Breast epithelium (tissue), 4 donors: ENCODE measurements around the gene ACP7. TPM values are rescaled to one million over a fixed set of nuclear protein-coding genes. Genes with fewer than 3 reads are reported as not detected.
A peak's percentile ranks its signal among the peaks of the same experiment; 100 is the strongest.

Experiments used
- DNase-seq, 2 donors: peaks; one replicate each; pipeline ENCODE4 v3.0.0-alpha.2; 2019; ENCODE audit warnings: low spot score in 2 of 2
- H3K27ac ChIP-seq, 2 donors: fragments of 200-600 bp; sonication (generic) in 1 of 2; one replicate each; pipeline ENCODE4 v1.5.1; 2016 to 2019; ENCODE audit warnings: mild to moderate bottlenecking in 1 of 2
- H3K27me3 ChIP-seq, 2 donors: fragments of 200-600 bp; sonication (generic) in 1 of 2; one replicate each; pipeline versions ENCODE4 v1.5.1 to v1.6.0; 2017 to 2019; ENCODE audit warnings: control low read depth in 1 of 2, mild to moderate bottlenecking in 1 of 2
- H3K36me3 ChIP-seq: fragments of 200-600 bp; one replicate; pipeline ENCODE4 v1.5.1; 2019
- H3K4me1 ChIP-seq, 2 donors: fragments of 200-600 bp; sonication (generic); one replicate each; pipeline ENCODE4 v1.5.1; 2016 to 2019; ENCODE audit warnings: control low read depth in 1 of 2
- H3K4me3 ChIP-seq, 3 donors: fragments of 200-600 bp; sonication (generic); 1 replicate in 2 of 3; 2 replicates in 1 of 3; pipeline ENCODE4 v1.5.1; 2016 to 2019; ENCODE audit warnings: mild to moderate bottlenecking in 3 of 3, moderate library complexity in 2 of 3
- H3K9me3 ChIP-seq, 2 donors: fragments of 200-600 bp; sonication (generic) in 1 of 2; one replicate each; pipeline ENCODE4 v1.5.1; 2016 to 2019; ENCODE audit warnings: control low read depth in 1 of 2
- POLR2A ChIP-seq: fragments of 450-650 bp; IDR thresholded peaks from one replicate; pipeline ENCODE4 v1.6.1; 2016; ENCODE audit warnings: antibody characterized with exemption, mild to moderate bottlenecking, moderate library complexity
- POLR2AphosphoS5 ChIP-seq, 3 donors: sonication (generic); formaldehyde crosslinking; IDR thresholded peaks; one replicate each; pipeline ENCODE4 v1.6.1; 2017; ENCODE audit warnings: antibody characterized with exemption in 3 of 3
- intact Hi-C: fragments of 100-400 bp; cut with DNase I; formaldehyde crosslinking; loops from one replicate; pipeline ENCODE4 v1.15.1; 2023; ENCODE audit warnings: low total_unique reads
- total RNA-seq, 3 donors: library from RNA; depleted of rRNA; stranded (reverse); fragments of >200 nt; gene quantifications; one replicate each; pipeline ENCODE4 v1.1.0, GENCODE V29; 2016
- TF ChIP-seq, protein P1 (sequence below), 3 donors: fragments of 450-650 bp; IDR thresholded peaks; one replicate each; pipeline ENCODE4 v1.5.1; 2016 to 2017; ENCODE audit warnings: antibody characterized with exemption in 3 of 3, mild to moderate bottlenecking in 3 of 3, moderate library complexity in 3 of 3

ACP7 gene
- total RNA-seq, 3 donors from 2014 or later, result not detected

DNA sequence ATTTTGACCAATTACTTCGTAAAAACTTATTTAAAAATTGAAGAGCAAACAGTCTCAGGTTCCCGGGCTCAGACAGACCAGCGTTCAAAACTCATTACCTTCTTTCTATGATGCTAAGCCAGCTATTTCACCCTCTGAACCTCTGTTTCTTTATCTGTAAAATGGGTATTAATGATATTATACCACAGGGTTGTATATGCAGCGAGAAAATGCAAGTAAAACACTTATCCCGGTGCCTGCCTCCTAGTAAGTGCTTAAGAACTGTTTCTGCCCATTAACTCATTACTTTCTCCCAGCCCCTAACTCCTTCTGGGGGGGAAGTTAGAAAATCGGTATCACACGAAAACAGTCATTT is 41.0 kb downstream of the ACP7 start:
- intact Hi-C loops, result loop anchor here (10.0 kb wide), 1 partner anchor 200 kb away; the partner anchor contains the start of gene LRFN1
- DNase-seq, result no peak
- TF ChIP-seq, protein P1, sequence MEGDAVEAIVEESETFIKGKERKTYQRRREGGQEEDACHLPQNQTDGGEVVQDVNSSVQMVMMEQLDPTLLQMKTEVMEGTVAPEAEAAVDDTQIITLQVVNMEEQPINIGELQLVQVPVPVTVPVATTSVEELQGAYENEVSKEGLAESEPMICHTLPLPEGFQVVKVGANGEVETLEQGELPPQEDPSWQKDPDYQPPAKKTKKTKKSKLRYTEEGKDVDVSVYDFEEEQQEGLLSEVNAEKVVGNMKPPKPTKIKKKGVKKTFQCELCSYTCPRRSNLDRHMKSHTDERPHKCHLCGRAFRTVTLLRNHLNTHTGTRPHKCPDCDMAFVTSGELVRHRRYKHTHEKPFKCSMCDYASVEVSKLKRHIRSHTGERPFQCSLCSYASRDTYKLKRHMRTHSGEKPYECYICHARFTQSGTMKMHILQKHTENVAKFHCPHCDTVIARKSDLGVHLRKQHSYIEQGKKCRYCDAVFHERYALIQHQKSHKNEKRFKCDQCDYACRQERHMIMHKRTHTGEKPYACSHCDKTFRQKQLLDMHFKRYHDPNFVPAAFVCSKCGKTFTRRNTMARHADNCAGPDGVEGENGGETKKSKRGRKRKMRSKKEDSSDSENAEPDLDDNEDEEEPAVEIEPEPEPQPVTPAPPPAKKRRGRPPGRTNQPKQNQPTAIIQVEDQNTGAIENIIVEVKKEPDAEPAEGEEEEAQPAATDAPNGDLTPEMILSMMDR (IDR thresholded peaks at IDR 0.05), result peak in 1 of 3 donors; percentile 12
- TF ChIP-seq POLR2A (no peak), POLR2AphosphoS5 (IDR thresholded peaks at IDR 0.05) (no peak)
- Histone ChIP-seq H3K4me3 (peak overlapping the region; percentile 80 to 95 (median 91)), H3K27ac (peak overlapping the region; percentile 90 to 93), H3K27me3 (no peaks in the 10 kb centered on the region), H3K36me3 (no peaks in the 10 kb centered on the region), H3K9me3 (no peaks in the 10 kb centered on the region), H3K4me1 (peaks cover 12 to 35% of the 10 kb centered on the region in 2 donors)

DNA sequence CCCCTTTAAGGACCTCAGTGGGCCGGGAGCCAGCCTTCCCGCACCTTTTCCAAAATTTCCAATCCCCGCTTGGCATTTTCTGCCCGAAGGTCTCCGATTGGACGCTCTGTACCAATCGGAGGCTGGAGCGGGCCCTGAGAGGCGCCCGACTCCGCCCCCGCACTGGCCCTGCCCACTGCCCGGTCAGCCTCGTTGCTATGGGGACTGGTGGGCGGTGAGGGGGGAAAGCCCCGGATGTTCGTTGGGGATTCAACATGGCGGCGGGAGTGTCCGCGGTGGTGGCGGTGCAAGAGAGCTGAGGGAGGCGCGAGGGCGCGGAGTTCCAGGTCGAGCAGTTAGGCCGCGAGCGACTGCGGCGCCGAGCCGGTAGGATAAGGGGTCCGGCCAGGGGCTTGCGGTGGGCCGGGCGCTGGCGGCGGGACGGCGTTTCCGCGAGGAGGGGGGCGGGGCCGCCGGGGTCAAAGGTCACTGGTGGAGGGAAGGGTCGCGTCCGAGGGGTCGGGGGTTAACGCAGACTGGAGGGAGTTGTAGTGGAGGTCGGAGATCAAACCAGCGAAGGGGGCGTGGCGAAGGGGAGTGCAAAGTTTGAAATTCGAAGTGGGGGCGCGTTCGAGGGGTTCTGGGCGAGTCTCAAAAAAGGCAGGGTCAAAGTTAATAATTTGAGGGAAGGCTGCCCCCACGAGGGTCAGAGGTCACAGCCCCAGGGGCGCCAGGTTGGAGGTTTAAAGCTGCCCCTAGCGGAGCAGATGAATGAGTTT is 41.6 kb downstream of the ACP7 start, which contains the start of gene PAK4:
PAK4 (plus strand) TSS at position 233 of the 758 bp plus-strand sequence. CDS start 43,768 bp downstream, outside the sequence.
- Histone ChIP-seq H3K4me1 (peaks cover 14 to 41% of the 10 kb centered on the region in 2 donors), H3K27ac (peak within 1 kb of the TSS; percentile 90 to 93), H3K4me3 (peak within 1 kb of the TSS; percentile 80 to 95 (median 91)), H3K9me3 (no peaks in the 10 kb centered on the region), H3K36me3 (no peaks in the 10 kb centered on the region), H3K27me3 (no peaks in the 10 kb centered on the region)
- DNase-seq, result peak; percentile 98
- TF ChIP-seq, protein P1 (IDR thresholded peaks at IDR 0.05), result no peak
- TF ChIP-seq POLR2A (peak; percentile 77), POLR2AphosphoS5 (IDR thresholded peaks at IDR 0.05) (peak; percentile 81 to 85 (median 83))
- intact Hi-C loops, result loop anchor here (10.0 kb wide), 1 partner anchor 199 kb away; the partner anchor contains the start of gene LRFN1

DNA sequence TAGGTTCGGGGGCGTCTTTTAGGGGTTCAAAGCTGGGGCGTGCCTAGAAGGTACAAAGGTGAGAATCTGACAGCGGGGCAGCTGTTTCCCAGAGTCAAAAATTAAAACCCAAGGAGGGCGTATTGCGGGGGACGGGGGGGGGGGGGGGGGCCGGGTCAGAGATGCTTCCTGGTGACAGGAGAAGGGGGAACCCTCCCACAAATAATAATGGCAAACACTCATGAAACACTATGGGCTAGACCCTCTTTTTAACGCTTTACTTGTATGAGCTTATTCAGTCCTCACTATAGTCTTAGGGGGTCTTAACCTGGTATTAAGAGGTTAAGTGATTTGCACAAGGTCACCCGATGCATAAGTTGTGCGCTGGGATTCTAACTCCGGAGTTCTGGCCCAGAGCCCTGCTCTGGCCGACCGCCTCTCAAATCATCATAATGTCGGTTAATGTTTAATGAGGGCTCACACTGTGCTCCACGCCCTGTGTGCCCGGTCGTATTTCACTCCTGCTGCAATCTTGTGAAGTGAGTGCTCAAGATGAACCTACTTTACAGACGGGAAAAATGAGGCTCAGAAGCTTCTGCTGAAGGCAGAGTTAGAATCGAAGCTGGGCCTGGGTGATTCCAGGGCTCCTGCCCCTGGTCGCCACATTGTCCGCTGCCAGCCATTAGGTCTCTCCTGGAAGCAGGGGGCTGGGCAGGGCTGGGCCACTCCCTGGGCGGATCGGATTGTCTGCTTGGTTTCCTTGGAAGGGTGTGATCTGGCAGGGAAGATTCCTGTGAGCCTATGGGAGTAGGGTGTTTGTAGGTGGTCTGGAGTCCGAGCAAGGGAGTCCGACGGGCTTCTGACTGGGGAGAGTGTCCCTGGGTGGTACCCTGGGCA is 42.4 kb downstream of the ACP7 start:
- peaks cover 22 to 45% of the 10 kb centered on the region in 2 donors for H3K4me1 ChIP-seq

DNA sequence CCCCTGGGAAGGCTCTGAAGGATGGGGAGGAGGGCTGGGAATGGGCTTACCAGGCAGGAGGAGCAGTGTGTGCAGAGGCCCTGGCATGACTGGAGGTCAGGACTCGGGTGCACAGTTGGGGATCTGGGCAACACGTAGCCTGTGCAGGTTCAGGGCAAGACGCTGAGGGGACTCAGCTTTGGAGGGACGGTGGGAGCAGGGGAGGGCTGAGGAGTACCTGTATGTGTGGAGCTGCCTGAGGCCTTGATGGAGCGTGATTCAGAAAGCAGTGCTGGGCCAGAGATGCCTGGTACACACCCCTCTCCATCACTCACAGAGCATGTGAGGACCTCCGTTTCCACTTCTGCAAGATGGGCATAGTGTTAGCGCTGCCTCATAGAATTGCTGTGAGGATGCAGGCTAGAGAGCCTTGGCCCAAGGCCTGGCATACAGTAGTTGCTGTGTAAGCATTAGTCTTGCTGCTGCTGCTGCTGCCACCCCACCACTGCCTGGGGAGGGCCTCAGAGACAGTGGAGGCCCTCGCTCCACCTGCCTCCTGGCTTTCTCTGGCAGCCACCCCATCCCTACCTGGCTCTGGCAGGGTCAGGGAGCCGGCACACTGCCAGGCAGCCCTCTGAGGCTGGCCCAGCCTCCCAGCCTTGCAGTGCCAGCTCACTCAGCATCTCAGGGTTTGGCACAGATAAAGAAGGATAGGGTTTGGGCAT is 43.8 kb downstream of the ACP7 start:
- TF ChIP-seq POLR2AphosphoS5 (IDR thresholded peaks at IDR 0.05) (no peak), POLR2A (no peak)
- TF ChIP-seq, protein P1 (IDR thresholded peaks at IDR 0.05), result no peak
- H3K36me3 ChIP-seq, result no peaks in the 10 kb centered on the region
- H3K27me3 ChIP-seq, result no peaks in the 10 kb centered on the region
- H3K27ac ChIP-seq, result peak overlapping the region; percentile 90 to 93
- peak; percentile 53 to 78 for DNase-seq
- intact Hi-C loops, result loop anchor here (10.0 kb wide), 1 partner anchor 197 kb away; the partner anchor contains the start of gene LRFN1
- peaks cover 25 to 58% of the 10 kb centered on the region in 2 donors for H3K4me1 ChIP-seq
- peak overlapping the region in 1 of 3 donors; percentile 95 for H3K4me3 ChIP-seq
- no peaks in the 10 kb centered on the region for H3K9me3 ChIP-seq

More for the DNA sequence above, 42.4 kb downstream of the ACP7 start:
- Histone ChIP-seq H3K4me3 (peak overlapping the region; percentile 80 to 95 (median 91)), H3K9me3 (no peaks in the 10 kb centered on the region), H3K27me3 (no peaks in the 10 kb centered on the region), H3K36me3 (no peaks in the 10 kb centered on the region), H3K27ac (peak overlapping the region; percentile 90 to 93)
- intact Hi-C loops, result loop anchor here (10.0 kb wide), 1 partner anchor 198 kb away; the partner anchor contains the start of gene LRFN1
- DNase-seq, result no peak
- TF ChIP-seq POLR2A, result no peak
- no peak for TF ChIP-seq POLR2AphosphoS5 (IDR thresholded peaks at IDR 0.05)
- TF ChIP-seq, protein P1 (IDR thresholded peaks at IDR 0.05), result no peak
